Cardiac fibroblast (primary cell): ENCODE results near the gene OR5W2.
"Not testable (repeated sequence)": the region's sequence is repeated elsewhere in the genome, so short reads cannot be mapped to it uniquely, and the experiment has no call there.

Source experiments
- DNase-seq, 2 donors: peaks; one replicate each; pipeline versions ENCODE4 v3.0.0 to v3.0.0-alpha.2; 2010; ENCODE audit warnings: low read depth in 2 of 2
- H3K4me3 ChIP-seq, 2 donors: replicated peaks in 1 of 2; 1 replicate in 1 of 2; 2 replicates in 1 of 2; pipeline ENCODE4 v1.5.1; 2011; ENCODE audit warnings: low read depth in 2 of 2, low read length in 2 of 2, mild to moderate bottlenecking in 2 of 2, moderate library complexity in 1 of 2
- CTCF ChIP-seq: IDR thresholded peaks from one replicate; pipeline ENCODE4 v1.5.1; 2011; ENCODE audit warnings: low read depth, mild to moderate bottlenecking, low read length, inconsistent platforms

OR5W2 gene

DNA sequence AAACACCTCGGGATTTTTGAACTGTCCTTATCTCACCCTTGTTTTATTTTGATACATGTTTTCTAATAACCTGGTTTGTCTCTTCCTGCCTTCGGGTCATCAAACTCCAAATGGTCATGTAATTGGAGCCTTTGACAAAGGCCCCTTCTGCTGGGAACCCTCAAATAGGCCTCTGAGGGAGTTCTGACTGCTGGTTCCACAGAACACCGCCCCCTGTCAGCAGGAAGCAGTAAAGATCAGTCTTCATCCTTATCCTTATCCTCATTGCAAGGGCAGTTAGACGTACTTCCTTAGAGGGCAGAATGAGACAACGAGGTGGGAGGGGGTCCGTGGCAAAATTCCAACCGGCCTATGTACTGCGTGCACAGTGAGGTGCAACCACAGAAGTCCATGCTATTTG lies 19.2 kb downstream of the OR5W2 start:
- TF ChIP-seq CTCF = no peak
- H3K4me3 ChIP-seq = no peak overlapping the region
- no peak for DNase-seq

DNA sequence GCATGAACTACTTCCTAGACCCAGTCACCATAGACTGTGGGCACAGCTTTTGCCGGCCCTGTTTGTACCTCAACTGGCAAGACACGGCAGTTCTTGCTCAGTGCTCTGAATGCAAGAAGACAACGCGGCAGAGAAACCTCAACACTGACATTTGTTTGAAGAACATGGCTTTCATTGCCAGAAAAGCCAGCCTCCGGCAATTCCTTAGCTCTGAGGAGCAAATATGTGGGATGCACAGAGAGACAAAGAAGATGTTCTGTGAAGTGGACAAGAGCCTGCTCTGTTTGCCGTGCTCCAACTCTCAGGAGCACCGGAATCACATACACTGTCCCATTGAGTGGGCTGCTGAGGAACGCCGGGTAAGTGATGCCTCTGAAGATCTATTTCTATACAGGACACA lies 28.9 kb downstream of the OR5W2 start:
- not testable (repeated sequence) for H3K4me3 ChIP-seq, DNase-seq

GRCh38 chr11:55884995-55885394 lies 29.4 kb downstream of the OR5W2 start:
- not testable (repeated sequence) for DNase-seq, H3K4me3 ChIP-seq

DNA sequence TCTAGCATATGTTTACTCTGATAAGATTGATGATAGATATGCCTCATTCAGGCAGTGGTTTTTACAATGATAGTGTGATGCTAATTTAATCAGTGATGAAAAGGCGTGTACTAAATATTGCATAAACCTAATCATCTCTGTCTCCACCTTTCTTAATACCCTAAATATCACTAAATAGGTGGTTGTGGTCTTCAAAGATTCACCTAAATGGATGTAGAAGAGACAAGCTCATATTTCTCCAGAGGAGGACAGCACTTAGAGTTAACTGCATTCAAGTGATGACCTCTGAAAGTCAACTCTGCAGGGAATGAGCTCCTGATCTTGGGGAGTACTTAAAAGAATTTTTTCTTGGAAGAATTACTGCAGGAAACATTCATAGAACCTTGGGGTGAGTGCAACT lies 31.4 kb downstream of the OR5W2 start, which contains the start of gene TRIM51:
TRIM51 (plus strand) TSS at position 301 of the 400 bp plus-strand sequence. CDS start 2,132 bp downstream, outside the sequence.
- DNase-seq, H3K4me3 ChIP-seq: not testable (repeated sequence)

DNA sequence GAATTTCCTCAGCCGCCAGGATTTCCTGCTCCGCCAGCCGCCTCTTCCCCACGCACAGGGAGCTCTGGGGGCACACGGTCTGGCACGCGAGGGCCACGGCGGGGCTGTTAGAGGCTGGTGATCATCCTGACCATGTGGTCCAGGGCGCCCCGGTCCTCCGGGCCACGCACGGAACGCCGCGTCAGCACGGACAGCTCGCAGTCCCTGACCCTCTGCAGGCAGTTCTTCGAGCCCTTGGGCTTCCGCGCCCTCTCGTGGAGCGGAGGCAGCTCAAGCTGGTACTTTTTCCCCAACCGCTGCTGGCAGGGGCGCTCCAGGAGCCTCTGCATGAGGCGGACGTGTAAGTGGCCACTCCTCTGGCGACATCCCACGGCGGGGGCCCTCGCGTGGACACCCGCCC lies 41.2 kb downstream of the OR5W2 start:
- H3K4me3 ChIP-seq, DNase-seq: not testable (repeated sequence)

GRCh38 chr11:55872731-55873130 lies 41.7 kb downstream of the OR5W2 start:
- H3K4me3 ChIP-seq, DNase-seq: not testable (repeated sequence)

DNA sequence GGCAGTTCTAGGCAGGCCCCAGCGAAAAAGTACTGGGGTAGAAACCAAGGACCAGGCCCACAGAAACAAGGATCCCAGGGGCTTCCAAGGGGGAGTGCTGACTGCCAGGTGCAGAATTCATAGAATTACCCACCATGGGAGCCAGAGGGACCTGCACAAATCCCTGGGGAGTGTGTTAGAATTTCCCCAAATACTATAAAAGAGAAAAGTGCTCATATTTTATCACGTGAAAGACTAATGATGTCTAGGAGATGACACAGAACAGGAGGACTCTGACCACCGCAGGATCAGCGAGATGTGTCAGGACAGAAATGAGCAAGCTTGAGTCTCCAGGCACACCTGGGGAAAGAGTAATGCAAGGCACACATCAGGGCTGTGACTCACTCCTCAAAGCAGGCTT lies 47.0 kb downstream of the OR5W2 start:
- not testable (repeated sequence) for H3K4me3 ChIP-seq, DNase-seq
